HEK293T (cell line): ENCODE data around the gene FAM180A.
"Not testable (repeated sequence)": the region's sequence is repeated elsewhere in the genome, so short reads cannot be mapped to it uniquely, and the experiment has no call there.

Experiments used
- BHLHE40 ChIP-seq: fragments of 450-650 bp; IDR thresholded peaks from 2 replicates; pipeline ENCODE4 v1.6.1; 2016; ENCODE audit warnings: mild to moderate bottlenecking, moderate library complexity, borderline replicate concordance
- ELF4 ChIP-seq: fragments of 450-650 bp; IDR thresholded peaks from 2 replicates; pipeline ENCODE4 v1.6.1; 2017; ENCODE audit warnings: antibody characterized with exemption
- FOXM1 ChIP-seq: fragments of 450-650 bp; IDR thresholded peaks from 2 replicates; pipeline ENCODE4 v1.6.1; 2017; ENCODE audit warnings: mild to moderate bottlenecking, borderline replicate concordance
- ZNF384 ChIP-seq: fragments of 450-650 bp; IDR thresholded peaks from 2 replicates; pipeline ENCODE4 v1.6.1; 2016

DNA sequence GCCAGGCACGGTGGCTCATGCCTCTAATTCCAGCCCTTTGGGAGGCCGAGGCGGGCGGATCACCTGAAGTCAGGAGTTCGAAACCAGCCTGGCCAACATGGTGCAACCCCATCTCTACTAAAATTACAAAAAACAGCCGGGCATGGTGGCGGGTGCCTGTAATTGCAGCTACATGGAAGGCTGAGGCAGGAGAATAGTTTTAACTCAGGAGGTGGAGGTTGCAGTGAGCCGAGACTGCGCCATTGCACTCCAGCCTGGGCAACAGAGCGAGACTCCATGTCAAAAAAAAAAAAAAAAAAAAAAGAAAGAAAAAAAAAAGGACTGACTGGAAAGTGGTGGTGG, 11.3 kb downstream of the FAM180A start:
- not testable (repeated sequence) for TF ChIP-seq BHLHE40, ELF4, ZNF384, FOXM1
